Right renal cortex interstitium (tissue), 3 donors: Measurements from ENCODE around the gene TASP1. TPM values are rescaled to one million over a fixed set of nuclear protein-coding genes. Genes with fewer than 3 reads are reported as not detected.
"Not testable (repeated sequence)": the region's sequence is repeated elsewhere in the genome, so short reads cannot be mapped to it uniquely, and the experiment has no call there.

Experiments
- DNase-seq, 3 donors: peaks; one replicate each; pipeline ENCODE4 v3.0.0-alpha.2; 2013; ENCODE audit warnings: low read depth in 3 of 3, low spot score in 2 of 3
- polyA plus RNA-seq, 3 donors: library from polyadenylated mRNA; unstranded; fragments of 120-200 nt; gene quantifications; one replicate each; pipeline ENCODE4 v1.2.1, GENCODE V29; 2013; ENCODE audit not compliant: insufficient read length in 3 of 3

TASP1 gene
- polyA plus RNA-seq, 3 donors: 13.0 to 17.0 (median 13.8) TPM

- no peak for DNase-seq
Observed at GRCh38 chr20:13650474-13650873, 11.7 kb upstream of the TASP1 start.

- no peak for DNase-seq
Observed at GRCh38 chr20:13648291-13649228, 9.8 kb upstream of the TASP1 start.

GRCh38 chr20:13644010-13644409 lies 5.3 kb upstream of the TASP1 start:
- DNase-seq: no peak

- no peak for DNase-seq
Observed at GRCh38 chr20:13639150-13639497, 392 bp upstream of the TASP1 start.

- peak in 2 of 3 donors; percentile 20 to 24 for DNase-seq
Observed at GRCh38 chr20:13638162-13638495, 603 bp downstream of the TASP1 start.

- DNase-seq: no peak
Observed at GRCh38 chr20:13632431-13632830, 6.3 kb downstream of the TASP1 start.

- not testable (repeated sequence) for DNase-seq
Observed at GRCh38 chr20:13627525-13627924, 11.2 kb downstream of the TASP1 start.

GRCh38 chr20:13626724-13627123 lies 12.0 kb downstream of the TASP1 start:
- no peak for DNase-seq

- no peak for DNase-seq
Observed at GRCh38 chr20:13625304-13625979, 13.3 kb downstream of the TASP1 start.

GRCh38 chr20:13619415-13619814 lies 19.3 kb downstream of the TASP1 start:
- DNase-seq: not testable (repeated sequence)

GRCh38 chr20:13618456-13618855 lies 20.3 kb downstream of the TASP1 start:
- not testable (repeated sequence) for DNase-seq

GRCh38 chr20:13617585-13617984 lies 21.1 kb downstream of the TASP1 start:
- not testable (repeated sequence) for DNase-seq

GRCh38 chr20:13616713-13617112 lies 22.0 kb downstream of the TASP1 start:
- not testable (repeated sequence) for DNase-seq

GRCh38 chr20:13613917-13614316 lies 24.8 kb downstream of the TASP1 start:
- DNase-seq: no peak

GRCh38 chr20:13611611-13612125 lies 27.1 kb downstream of the TASP1 start:
- no peak for DNase-seq

GRCh38 chr20:13610184-13610583 lies 28.5 kb downstream of the TASP1 start:
- DNase-seq: no peak

GRCh38 chr20:13608066-13608465 lies 30.7 kb downstream of the TASP1 start:
- no peak for DNase-seq

GRCh38 chr20:13593423-13593822 lies 45.3 kb downstream of the TASP1 start:
- DNase-seq: not testable (repeated sequence)

GRCh38 chr20:13588049-13588448 lies 50.7 kb downstream of the TASP1 start:
- no peak for DNase-seq

- no peak for DNase-seq
Observed at GRCh38 chr20:13587370-13587769, 51.4 kb downstream of the TASP1 start.

GRCh38 chr20:13586133-13586532 lies 52.6 kb downstream of the TASP1 start:
- DNase-seq: no peak

- DNase-seq: no peak
Observed at GRCh38 chr20:13581451-13581850, 57.3 kb downstream of the TASP1 start.
